ENCODE results near the gene CDYL.

- TF ChIP-seq, protein P1, sequence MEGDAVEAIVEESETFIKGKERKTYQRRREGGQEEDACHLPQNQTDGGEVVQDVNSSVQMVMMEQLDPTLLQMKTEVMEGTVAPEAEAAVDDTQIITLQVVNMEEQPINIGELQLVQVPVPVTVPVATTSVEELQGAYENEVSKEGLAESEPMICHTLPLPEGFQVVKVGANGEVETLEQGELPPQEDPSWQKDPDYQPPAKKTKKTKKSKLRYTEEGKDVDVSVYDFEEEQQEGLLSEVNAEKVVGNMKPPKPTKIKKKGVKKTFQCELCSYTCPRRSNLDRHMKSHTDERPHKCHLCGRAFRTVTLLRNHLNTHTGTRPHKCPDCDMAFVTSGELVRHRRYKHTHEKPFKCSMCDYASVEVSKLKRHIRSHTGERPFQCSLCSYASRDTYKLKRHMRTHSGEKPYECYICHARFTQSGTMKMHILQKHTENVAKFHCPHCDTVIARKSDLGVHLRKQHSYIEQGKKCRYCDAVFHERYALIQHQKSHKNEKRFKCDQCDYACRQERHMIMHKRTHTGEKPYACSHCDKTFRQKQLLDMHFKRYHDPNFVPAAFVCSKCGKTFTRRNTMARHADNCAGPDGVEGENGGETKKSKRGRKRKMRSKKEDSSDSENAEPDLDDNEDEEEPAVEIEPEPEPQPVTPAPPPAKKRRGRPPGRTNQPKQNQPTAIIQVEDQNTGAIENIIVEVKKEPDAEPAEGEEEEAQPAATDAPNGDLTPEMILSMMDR (IDR thresholded peaks at IDR 0.05; ENCODE audit: low read depth, low read length), result no peak
- no peak for TF ChIP-seq EZH2phosphoT487 (IDR thresholded peaks at IDR 0.05; ENCODE audit: low read depth)
Measured at GRCh38 chr6:4726645-4727044, 49.6 kb upstream of the CDYL start.

Measured in OCI-LY3 (cell line).